ENCODE data around the gene FKBP1C.
"Not testable (repeated sequence)": the region's sequence is repeated elsewhere in the genome, so short reads cannot be mapped to it uniquely, and the experiment has no call there.

FKBP1C gene

DNA sequence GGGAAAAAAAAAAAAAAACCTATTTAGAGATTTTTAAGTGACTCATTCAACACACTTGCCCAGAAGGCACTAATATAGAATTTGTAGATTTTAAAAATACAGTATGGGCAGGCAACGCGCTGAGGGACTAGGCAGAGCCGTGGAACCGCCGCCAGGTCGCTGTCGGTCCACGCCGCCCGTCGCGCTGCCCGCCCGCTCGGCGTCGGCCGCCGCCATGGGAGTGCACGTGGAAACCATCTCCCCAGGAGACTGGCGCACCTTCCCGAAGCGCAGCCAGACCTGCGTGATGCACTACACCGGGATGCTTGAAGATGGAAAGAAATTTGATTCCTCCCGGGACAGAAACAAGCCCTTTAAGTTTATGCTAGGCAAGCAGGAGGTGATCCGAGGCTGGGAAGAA, at the start of gene FKBP1C:
Gene FKBP1C, plus strand, starts transcription at position 127 of the 400 bp plus-strand sequence.
- CTCF ChIA-PET; POLR2A ChIA-PET; DNase-seq (ENCODE audit: extremely low spot score): not testable (repeated sequence)

DNA sequence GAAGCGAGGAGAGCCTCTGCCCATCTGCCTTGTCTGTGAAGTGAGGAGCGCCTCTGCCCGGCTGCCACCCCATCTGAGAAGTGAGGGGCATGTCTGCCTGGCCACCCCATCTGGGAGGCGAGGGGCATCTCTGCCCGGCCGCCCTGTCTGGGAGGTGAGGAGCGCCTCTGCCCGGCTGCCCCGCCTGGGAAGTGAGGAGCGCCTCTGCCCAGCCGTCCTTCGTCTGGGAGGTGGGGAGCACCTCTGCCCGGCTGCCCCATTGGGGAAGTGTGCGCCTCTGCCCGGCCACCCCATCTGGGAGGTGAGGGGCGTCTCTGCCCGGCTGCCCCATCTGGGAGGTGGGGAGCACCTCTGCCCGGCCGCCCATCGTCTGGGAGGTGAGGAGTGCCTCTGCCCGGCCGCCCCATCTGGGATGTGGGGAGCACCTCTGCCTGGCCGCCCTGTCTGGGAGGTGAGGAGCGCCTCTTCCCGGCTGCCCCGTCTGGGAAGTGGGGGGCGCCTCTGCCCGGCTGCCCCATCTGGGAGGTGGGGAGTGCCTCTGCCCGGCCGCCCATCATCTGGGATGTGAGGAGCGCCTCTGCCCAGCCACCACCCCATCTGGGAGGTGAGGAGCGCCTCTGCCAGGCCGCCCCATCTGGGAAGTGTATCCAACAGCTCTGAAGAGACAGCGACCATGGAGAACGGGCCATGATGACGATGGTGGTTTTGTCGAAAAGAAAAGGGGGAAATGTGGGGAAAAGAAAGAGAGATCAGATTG, 47.0 kb upstream of the FKBP1C start:
- CTCF ChIA-PET; DNase-seq (ENCODE audit: extremely low spot score); POLR2A ChIA-PET: not testable (repeated sequence)

DNA sequence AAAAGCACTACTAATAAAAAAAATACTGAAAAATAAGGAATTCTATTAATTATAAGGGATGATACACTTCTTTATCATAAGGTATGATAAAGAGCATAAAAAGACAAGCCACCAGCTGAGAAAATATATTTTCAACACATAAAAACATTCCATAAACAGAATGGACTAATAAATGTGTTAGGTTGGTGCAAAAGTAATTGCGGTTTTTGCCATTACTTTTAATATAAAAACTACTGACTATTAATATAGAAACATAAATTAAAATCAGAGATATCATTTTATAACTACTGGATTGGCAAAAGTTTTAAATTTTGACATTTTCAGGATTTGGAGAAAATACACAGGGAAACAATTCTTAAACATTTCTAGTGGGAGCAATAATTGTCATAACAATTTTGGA, 37.1 kb upstream of the FKBP1C start:
- ChIA-PET POLR2A (no interaction called here), CTCF (no interaction called here)
- TF ChIP-seq ELF4 (IDR thresholded peaks at IDR 0.05), result peak; percentile 61; the same call in 1 of the 2 replicates
- no peak for TF ChIP-seq FOXA1 (IDR thresholded peaks at IDR 0.05)
- no peak for DNase-seq (ENCODE audit: extremely low spot score)

DNA sequence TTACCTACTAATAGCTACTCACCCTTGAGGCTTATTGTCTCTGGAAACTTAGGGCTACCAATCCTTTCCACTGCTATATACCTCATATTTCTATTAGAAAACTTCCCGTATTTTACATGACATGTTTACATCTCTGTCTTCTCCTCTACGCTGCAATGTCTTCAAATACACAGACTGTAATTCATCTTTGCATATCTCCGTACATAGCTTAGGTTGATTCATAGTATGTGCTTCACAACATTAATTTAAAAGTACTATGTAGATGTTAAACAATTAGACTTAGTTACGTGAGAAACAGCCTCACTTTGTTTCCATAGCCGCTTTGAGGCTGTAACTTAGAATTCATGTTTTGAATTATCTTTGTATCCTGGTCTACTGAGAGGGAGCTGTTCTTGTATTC, 35.1 kb upstream of the FKBP1C start:
- CTCF ChIA-PET, result no interaction called here
- no peak for DNase-seq (ENCODE audit: extremely low spot score)
- TF ChIP-seq NFRKB (IDR thresholded peaks at IDR 0.05), result no peak
- TF ChIP-seq FOXK2 (IDR thresholded peaks at IDR 0.05), result no peak
- no peak for TF ChIP-seq TARDBP (IDR thresholded peaks at IDR 0.05)
- no peak for TF ChIP-seq BHLHE40 (IDR thresholded peaks at IDR 0.05; ENCODE audit: borderline replicate concordance)
- no peak for TF ChIP-seq FOXA1 (IDR thresholded peaks at IDR 0.05)
- TF ChIP-seq, protein P1, sequence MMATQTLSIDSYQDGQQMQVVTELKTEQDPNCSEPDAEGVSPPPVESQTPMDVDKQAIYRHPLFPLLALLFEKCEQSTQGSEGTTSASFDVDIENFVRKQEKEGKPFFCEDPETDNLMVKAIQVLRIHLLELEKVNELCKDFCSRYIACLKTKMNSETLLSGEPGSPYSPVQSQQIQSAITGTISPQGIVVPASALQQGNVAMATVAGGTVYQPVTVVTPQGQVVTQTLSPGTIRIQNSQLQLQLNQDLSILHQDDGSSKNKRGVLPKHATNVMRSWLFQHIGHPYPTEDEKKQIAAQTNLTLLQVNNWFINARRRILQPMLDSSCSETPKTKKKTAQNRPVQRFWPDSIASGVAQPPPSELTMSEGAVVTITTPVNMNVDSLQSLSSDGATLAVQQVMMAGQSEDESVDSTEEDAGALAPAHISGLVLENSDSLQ (IDR thresholded peaks at IDR 0.05), result no peak
- no peak for TF ChIP-seq ZNF384 (IDR thresholded peaks at IDR 0.05)
- no peak for TF ChIP-seq L3MBTL2 (conservative IDR thresholded peaks at IDR 0.05)
- POLR2A ChIA-PET, result no interaction called here

DNA sequence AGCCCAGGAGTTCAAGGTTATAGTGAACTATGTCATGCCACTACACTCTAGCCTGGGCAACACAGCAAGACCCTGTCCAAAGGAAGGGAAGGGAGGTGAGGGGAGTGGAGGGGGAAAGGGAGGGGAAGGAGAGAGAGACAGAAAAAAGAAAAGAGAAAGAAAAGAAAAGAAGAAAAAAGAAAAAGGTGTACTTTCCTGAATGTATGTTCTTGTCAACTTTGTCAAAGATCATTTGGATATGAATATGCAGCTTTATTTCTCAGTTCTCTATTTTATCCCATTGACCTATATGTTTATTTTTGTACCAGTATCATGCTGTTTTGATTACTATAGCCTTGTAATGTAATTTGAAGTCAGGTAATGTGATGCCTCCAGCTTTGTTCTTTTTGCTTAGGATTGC, 30.9 kb upstream of the FKBP1C start:
- no peak for TF ChIP-seq ZNF384 (IDR thresholded peaks at IDR 0.05)
- TF ChIP-seq FOXA1 (IDR thresholded peaks at IDR 0.05), result no peak
- TF ChIP-seq SP1 (IDR thresholded peaks at IDR 0.05), result no peak
- TF ChIP-seq FOXM1 (IDR thresholded peaks at IDR 0.05; ENCODE audit: borderline replicate concordance), result no peak
- TF ChIP-seq HDGF (IDR thresholded peaks at IDR 0.05; ENCODE audit: borderline replicate concordance), result no peak
- TF ChIP-seq, protein P1 (IDR thresholded peaks at IDR 0.05), result no peak
- TF ChIP-seq NFRKB (IDR thresholded peaks at IDR 0.05), result no peak
- TF ChIP-seq BHLHE40 (IDR thresholded peaks at IDR 0.05; ENCODE audit: borderline replicate concordance), result no peak
- no peak for TF ChIP-seq SUZ12 (IDR thresholded peaks at IDR 0.05)
- TF ChIP-seq ARNT (IDR thresholded peaks at IDR 0.05), result no peak
- TF ChIP-seq FOXK2 (IDR thresholded peaks at IDR 0.05), result no peak
- no peak for TF ChIP-seq CTBP1 (IDR thresholded peaks at IDR 0.05; ENCODE audit: borderline replicate concordance)
- TF ChIP-seq L3MBTL2 (conservative IDR thresholded peaks at IDR 0.05), result no peak
- CTCF ChIA-PET, result interaction anchor here (0.7 kb wide), 1 partner anchor 1506 kb away, joined by 3 read pairs; no protein-coding TSS in a partner anchor
- no peak for DNase-seq (ENCODE audit: extremely low spot score)
- POLR2A ChIA-PET, result no interaction called here

DNA sequence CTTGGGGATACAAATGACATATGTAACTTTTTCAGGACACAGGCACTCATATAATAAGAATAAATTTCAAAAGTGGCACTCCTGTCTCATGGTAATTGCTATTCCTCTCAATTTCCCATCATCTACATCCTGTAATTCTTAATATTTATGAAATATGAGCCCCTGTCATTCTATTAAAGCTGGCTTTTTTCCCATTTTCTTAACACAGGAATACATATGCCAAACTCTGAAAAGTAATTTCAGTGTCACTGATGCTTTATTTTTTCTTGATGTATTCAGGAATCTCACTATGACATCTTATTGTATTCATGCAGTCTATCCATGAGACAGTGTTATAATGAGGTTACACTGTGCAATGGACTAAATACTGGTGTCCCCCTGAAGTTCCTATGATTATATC, 24.3 kb upstream of the FKBP1C start:
- ChIA-PET CTCF (no interaction called here), POLR2A (no interaction called here)
- DNase-seq (ENCODE audit: extremely low spot score), result no peak
- TF ChIP-seq ELF4 (IDR thresholded peaks at IDR 0.05) (no peak), TARDBP (IDR thresholded peaks at IDR 0.05) (no peak), ARNT (IDR thresholded peaks at IDR 0.05) (no peak), CTBP1 (IDR thresholded peaks at IDR 0.05; ENCODE audit: borderline replicate concordance) (no peak), SUZ12 (IDR thresholded peaks at IDR 0.05) (no peak), BHLHE40 (IDR thresholded peaks at IDR 0.05; ENCODE audit: borderline replicate concordance) (no peak), LEF1 (IDR thresholded peaks at IDR 0.05; ENCODE audit: borderline replicate concordance) (no peak), FOXK2 (IDR thresholded peaks at IDR 0.05) (no peak), L3MBTL2 (conservative IDR thresholded peaks at IDR 0.05) (no peak), FOXA1 (IDR thresholded peaks at IDR 0.05) (no peak), ZNF384 (IDR thresholded peaks at IDR 0.05) (no peak), HDGF (IDR thresholded peaks at IDR 0.05; ENCODE audit: borderline replicate concordance) (no peak), SP1 (IDR thresholded peaks at IDR 0.05) (no peak), NFRKB (IDR thresholded peaks at IDR 0.05) (no peak), FOXM1 (IDR thresholded peaks at IDR 0.05; ENCODE audit: borderline replicate concordance) (no peak)
- TF ChIP-seq, protein P1 (IDR thresholded peaks at IDR 0.05), result no peak

DNA sequence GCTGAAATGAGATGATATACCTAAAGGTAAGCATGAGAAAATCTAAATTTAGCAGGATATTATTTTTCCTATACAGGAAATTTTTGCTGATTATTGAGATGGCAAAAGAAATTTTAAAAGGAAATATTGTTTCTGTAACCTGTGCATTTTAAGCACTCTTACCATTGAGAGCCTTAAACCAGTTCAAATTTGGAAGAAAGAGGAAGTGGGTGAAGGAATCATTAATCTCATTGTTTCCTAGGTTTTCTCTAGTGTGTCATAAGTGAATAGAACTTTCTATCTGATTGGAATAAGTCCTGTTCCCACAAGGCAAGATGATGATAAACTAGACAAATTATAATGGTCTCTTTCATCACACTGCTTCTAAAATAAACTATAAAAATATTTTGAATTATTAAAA, 22.4 kb upstream of the FKBP1C start:
- ChIA-PET CTCF (no interaction called here), POLR2A (no interaction called here)
- TF ChIP-seq CTBP1 (IDR thresholded peaks at IDR 0.05; ENCODE audit: borderline replicate concordance) (no peak), LEF1 (IDR thresholded peaks at IDR 0.05; ENCODE audit: borderline replicate concordance) (no peak), SUZ12 (IDR thresholded peaks at IDR 0.05) (no peak), BHLHE40 (IDR thresholded peaks at IDR 0.05; ENCODE audit: borderline replicate concordance) (no peak), FOXM1 (IDR thresholded peaks at IDR 0.05; ENCODE audit: borderline replicate concordance) (no peak), FOXK2 (IDR thresholded peaks at IDR 0.05) (no peak), FOXA1 (IDR thresholded peaks at IDR 0.05) (no peak), TARDBP (IDR thresholded peaks at IDR 0.05) (no peak), NFRKB (IDR thresholded peaks at IDR 0.05) (no peak)
- TF ChIP-seq, protein P1 (IDR thresholded peaks at IDR 0.05), result no peak
- DNase-seq (ENCODE audit: extremely low spot score), result no peak
